Measurements from ENCODE around the gene XPO6. TPM values are rescaled to one million over a fixed set of nuclear protein-coding genes. Genes with fewer than 3 reads are reported as not detected.
A peak's percentile ranks its signal among the peaks of the same experiment; 100 is the strongest.

XPO6 gene
- total RNA-seq, 1 experiment from 2014 or later = 124 TPM

DNA sequence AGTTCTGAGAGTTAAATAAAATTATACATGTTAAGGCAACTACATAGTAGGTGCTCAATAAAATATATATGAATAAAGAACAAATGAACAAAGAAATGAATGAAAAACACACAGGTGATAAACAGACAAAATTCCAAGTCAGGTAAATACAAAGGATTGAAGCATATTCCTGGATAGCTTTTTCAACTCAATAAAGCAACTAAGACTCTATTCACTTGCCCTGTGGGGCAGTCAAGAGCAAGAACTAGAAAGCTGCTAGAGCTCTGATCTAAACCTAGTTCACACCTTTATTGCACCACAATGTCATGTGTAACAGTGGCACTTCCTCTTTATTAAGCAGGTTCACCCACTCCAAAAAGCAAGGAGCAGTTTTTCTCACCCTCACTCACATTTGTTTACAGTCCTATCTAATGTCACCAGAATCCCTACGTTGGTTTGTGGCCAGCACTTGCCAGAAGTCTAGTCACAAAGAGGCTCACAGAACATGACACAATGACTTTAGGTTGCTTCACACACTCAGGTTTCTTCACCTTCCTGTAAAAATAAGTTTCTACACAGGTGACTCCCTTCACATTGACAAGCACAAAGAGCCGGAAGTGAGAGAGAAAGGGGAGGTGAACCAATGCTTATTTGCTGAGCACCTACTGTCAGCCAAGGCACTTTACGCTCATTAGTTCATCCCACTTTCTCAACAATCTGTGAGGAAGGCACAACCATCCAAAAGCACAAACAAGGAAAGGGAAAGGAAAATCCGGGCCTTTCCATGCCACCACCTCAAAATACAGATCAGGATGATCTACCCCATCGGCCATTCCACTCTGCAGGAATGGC is 70.8 kb downstream of the XPO6 start:
- H4K20me1 ChIP-seq (ENCODE audit: control insufficient read depth, insufficient read depth, insufficient read length) = no peaks in the 10 kb centered on the region
- no peak overlapping the region for H3T11ph ChIP-seq (ENCODE audit: low read length)
- no peak overlapping the region for H3K4me2 ChIP-seq (ENCODE audit: insufficient read depth, insufficient read length, low read length)
- H2BK12ac ChIP-seq (ENCODE audit: insufficient read length, low read depth, low read length) = no peak overlapping the region
- H4K91ac ChIP-seq (ENCODE audit: insufficient read length, low read depth, low read length) = no peak overlapping the region
- Mint-ChIP-seq H3K4me3 (no peak overlapping the region), H3K9me3 (no peaks in the 10 kb centered on the region), H3K4me1 (no peaks in the 10 kb centered on the region; a peak in 1 of 4 replicates), H3K27me3 (ENCODE audit: low read depth) (no peaks in the 10 kb centered on the region), H3K36me3 (ENCODE audit: insufficient read depth in 1 of 3, low read depth in 3 of 3) (peaks cover 8 to 62% (median 35%) of the 10 kb centered on the region in 3 experiments; a peak in 6 of 7 replicates), H3K27ac (peak overlapping the region; percentile 7 to 60 (median 21); a peak in 6 of 7 replicates)
- peak overlapping the region; percentile 1 for H3K9ac ChIP-seq (ENCODE audit: extremely low read depth, insufficient read length, low read length)
- no peak overlapping the region for H3K18ac ChIP-seq (ENCODE audit: insufficient read length, low read depth, low read length)
- no peak overlapping the region for H2AK5ac ChIP-seq (ENCODE audit: insufficient read length, low read length)
- H3K14ac ChIP-seq (ENCODE audit: insufficient read depth, low read length) = no peak overlapping the region
- no peak overlapping the region for H4K5ac ChIP-seq (ENCODE audit: insufficient read length, low read depth, low read length)
- no peak overlapping the region for H4K8ac ChIP-seq (replicated peaks; ENCODE audit: insufficient read length, low read depth, low read length)
- H2BK5ac ChIP-seq (ENCODE audit: insufficient read length, low read length) = no peak overlapping the region
- H3K4ac ChIP-seq (ENCODE audit: low read depth, low read length) = no peak overlapping the region
- H3K9me3 ChIP-seq (ENCODE audit: control insufficient read depth, low read depth, low read length) = no peaks in the 10 kb centered on the region
- no peak for DNase-seq
- no peak overlapping the region for H3K56ac ChIP-seq (ENCODE audit: insufficient read length, low read depth, low read length)
- no peak overlapping the region for H3K23ac ChIP-seq (ENCODE audit: insufficient read length, low read depth, low read length)
- no peaks in the 10 kb centered on the region for H3K79me2 ChIP-seq (ENCODE audit: insufficient read depth, low read length)
- no CpG with 5 or more reads among the region's 5 CpGs for WGBS (ENCODE audit: extremely low coverage, insufficient read length, low lambda C conversion rate)
- H3K23me2 ChIP-seq (ENCODE audit: insufficient read length, low read depth, low read length, poor library complexity, severe bottlenecking) = no peaks in the 10 kb centered on the region
- no peaks in the 10 kb centered on the region for H3K27me3 ChIP-seq (ENCODE audit: insufficient read depth, low read length)
- H3K27ac ChIP-seq (ENCODE audit: insufficient read length, low read depth, low read length) = no peak overlapping the region
- no peak overlapping the region for H2BK120ac ChIP-seq (ENCODE audit: low read depth, low read length, poor library complexity, severe bottlenecking)
- TF ChIP-seq, protein P1, sequence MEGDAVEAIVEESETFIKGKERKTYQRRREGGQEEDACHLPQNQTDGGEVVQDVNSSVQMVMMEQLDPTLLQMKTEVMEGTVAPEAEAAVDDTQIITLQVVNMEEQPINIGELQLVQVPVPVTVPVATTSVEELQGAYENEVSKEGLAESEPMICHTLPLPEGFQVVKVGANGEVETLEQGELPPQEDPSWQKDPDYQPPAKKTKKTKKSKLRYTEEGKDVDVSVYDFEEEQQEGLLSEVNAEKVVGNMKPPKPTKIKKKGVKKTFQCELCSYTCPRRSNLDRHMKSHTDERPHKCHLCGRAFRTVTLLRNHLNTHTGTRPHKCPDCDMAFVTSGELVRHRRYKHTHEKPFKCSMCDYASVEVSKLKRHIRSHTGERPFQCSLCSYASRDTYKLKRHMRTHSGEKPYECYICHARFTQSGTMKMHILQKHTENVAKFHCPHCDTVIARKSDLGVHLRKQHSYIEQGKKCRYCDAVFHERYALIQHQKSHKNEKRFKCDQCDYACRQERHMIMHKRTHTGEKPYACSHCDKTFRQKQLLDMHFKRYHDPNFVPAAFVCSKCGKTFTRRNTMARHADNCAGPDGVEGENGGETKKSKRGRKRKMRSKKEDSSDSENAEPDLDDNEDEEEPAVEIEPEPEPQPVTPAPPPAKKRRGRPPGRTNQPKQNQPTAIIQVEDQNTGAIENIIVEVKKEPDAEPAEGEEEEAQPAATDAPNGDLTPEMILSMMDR (conservative IDR thresholded peaks at IDR 0.05) = no peak
- no peak overlapping the region for H2AFZ ChIP-seq (ENCODE audit: low read length)
- H3K79me1 ChIP-seq (ENCODE audit: insufficient read depth, low read depth, low read length, poor library complexity, severe bottlenecking) = no peaks in the 10 kb centered on the region
- no peak overlapping the region for H2BK15ac ChIP-seq (ENCODE audit: low read depth, low read length)
- no peak overlapping the region for H2BK20ac ChIP-seq (ENCODE audit: low read depth, low read length, poor library complexity, severe bottlenecking)
- no peaks in the 10 kb centered on the region; the same call in 1 of the 2 replicates for H3K4me1 ChIP-seq (ENCODE audit: insufficient read depth, low read length)

All from H9 (cell line).